NCI-H2107 treated with DMSO at 0.1 percent for 48 hours (cell line): ENCODE measurements around the gene C8G.

Source experiments
- DNase-seq: peaks from one replicate; lab custom pipeline; 2025; ENCODE audit not compliant: unreplicated experiment; lab: John Stamatoyannopoulos, UW

The C8G gene

DNA sequence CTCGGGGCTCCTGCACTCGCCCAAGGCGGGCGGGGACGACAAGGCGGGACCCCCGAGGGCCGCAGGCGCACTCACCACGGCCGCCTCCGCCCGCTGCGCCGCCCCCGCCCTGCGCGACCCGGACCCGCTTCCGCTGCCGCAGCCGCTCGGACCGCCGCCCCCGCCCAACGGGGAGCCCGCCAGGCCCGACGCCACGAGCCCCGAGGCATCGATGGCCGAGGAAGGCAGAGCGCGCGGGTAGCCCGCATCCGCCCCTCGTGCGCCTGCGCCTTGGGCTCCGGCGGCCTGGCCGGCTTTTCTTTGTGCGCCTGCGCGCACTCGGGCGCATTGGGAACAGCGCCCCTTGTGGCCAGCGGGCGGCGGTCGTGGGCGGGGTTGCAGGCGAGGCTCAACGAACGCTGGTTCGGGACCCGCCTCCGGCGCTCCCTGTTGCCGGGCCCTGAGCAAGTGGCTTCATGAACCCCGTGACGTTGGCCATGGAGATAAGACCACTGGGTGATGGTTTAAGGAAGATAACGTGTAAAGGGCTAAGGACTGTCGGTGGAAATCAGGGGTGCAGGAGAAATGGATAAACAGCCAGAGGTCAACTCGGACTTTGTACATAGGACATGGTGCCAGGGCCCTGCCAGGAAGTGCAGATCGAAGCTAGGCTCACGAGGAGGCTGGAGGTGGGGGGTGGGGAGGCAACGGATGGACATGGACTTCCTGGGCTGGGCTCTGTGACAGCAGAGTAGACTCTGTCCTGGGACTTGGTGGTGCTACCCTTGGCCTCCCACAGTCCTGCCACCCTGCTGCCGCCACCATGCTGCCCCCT is at the start of gene C8G, which contains the start of gene FBXW5:
C8G (plus strand) TSS at position 725 of the 814 bp plus-strand sequence; CDS start at position 803, 78 bp downstream.
FBXW5 (minus strand) TSS at position 220 of the 814 bp plus-strand sequence. CDS start 655 bp downstream, outside the sequence.
- peak; percentile 65 for DNase-seq

DNA sequence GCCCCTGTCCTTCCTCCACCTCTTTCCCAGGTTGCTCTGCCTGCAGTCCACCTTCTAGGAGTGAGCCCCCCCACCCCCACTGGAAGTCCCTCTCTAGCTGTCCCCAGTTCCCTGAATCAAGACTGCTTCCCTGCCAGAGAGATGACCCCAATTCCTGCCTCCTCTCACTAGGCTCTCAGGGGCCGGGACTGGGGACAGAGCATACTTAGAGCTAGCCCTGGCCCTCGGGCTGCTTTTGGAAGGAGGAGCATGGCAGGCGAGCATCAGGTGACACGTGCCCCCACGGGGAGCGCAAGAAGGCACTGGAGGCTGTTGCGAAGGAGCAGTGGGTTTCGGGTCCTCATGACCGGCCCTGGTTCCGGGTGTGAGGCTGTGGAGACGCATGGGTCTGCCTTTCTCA is 49.0 kb upstream of the C8G start:
- no peak for DNase-seq

DNA sequence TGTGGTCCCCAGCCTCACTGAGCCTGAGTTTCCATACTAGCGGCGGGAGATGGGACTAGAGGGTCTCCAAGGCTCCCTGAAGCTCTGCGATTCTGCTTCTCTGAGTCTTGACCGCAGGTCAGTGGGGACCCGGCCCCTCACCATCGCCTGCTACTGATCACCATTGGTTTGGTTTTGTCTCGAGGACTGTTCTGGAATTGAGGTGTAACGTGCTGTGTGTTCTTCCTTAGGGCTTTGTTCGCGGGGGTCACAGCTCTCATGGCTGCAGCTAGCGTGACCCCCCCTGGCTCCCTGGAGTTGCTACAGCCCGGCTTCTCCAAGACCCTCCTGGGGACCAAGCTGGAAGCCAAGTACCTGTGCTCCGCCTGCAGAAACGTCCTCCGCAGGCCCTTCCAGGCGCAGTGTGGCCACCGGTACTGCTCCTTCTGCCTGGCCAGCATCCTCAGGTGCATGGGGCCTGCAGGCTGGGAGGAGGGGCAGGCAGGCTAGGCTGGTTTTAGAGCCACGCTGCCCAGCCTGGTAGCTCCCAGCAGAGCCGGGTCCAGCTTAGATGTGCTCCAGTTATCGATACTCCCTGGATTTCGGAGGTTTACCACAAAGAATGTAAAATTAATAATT is 46.5 kb upstream of the C8G start:
- no peak for DNase-seq

DNA sequence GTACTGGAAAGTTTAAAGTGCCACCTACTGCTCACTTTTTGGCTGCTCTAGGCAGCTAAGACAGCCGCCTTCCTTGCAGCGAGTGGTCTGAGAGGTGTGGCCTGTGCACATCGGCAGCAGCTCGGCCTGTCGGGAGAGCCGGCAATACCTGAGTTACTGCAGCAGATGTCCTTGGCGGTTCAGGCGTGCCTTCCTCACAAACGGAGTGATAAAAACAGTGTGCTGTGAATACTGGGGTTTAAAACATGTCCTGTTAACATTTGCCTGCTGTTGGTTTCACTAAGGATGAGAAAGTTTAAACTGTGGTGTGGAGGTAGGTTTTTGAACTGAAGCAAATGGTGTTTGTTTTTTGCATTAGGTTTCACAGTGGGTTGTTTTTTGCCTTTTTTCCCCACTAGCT is 45.8 kb upstream of the C8G start:
- DNase-seq = no peak

DNA sequence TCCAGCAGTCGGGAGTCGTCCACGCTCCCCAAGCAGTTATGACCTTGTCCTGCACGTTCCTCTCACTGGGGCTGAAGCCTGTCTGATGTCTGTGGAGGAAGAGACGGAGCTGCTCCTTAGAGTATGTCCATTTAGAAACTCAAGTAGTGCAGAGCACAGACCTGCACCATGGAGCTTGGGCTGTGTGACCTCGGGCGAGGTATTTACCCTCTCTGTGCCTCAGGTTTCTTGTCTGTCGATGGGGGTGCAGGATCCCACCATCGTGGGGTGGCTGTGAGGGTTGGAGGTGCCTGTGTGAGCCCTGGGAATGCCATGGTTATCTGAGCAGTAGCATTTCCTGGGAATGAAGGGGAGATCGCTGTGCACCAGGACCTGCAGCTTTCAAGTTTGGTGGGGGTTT is 44.5 kb upstream of the C8G start:
- DNase-seq = no peak

DNA sequence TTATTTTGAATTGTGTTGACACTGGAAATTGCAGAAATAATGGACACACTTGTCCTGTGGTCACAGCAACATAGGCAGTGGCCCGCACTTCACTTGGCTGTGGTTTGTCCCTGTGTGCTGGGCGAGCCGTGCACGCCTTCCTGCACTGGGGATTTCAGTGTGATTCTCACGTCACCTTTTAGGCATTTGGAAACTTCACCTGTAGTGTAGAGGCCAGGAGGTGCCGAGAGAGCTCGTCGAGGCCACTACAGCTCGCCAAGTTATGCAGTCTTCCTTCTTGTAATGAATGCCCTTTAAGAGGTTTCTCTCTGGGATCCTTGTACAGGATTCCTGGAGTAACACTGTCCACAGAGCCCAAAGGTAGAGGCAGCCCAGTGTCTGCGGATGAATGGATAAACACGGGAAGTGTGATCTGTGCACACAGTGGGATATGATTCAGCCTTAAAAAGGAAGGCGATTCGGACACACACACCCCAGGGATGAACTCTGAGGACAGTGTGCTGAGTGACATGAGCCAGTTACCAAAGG is 44.0 kb upstream of the C8G start:
- no peak for DNase-seq

DNA sequence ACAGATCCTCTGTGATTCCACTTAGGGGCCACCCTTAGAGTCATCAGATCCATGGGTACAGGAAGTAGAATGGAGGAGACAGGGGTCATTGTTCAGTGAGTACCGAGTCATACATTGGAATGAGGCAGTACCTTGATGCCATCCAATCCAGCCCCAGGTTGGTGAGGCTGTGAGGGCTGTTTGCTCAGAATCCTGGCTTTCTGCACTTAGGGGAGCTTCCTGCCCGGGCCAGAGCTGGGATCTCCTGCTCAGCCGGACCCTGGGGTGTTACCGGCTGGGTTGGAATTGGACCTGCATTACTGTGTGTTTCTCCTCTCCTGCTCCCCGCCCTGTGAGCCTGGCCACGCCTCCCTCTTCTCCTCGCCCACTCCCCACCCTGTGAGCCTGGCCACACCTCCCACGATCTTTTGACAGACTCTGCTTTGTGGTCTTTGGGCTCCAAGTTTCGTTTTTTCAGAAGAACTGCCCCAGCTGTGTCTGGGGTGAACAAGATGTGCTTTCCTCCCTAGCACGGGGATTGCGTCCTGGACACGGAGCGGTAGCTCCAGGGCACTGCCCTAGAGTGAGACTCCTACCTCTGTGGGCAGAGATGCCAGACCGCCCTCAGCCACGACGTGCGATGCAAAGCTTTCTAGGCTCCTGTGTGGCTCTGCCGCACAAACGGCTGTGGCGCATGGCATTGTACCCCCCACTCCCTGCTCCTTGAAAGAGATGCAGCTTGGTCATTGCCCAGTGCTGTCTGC is 43.4 kb upstream of the C8G start:
- no peak for DNase-seq

DNA sequence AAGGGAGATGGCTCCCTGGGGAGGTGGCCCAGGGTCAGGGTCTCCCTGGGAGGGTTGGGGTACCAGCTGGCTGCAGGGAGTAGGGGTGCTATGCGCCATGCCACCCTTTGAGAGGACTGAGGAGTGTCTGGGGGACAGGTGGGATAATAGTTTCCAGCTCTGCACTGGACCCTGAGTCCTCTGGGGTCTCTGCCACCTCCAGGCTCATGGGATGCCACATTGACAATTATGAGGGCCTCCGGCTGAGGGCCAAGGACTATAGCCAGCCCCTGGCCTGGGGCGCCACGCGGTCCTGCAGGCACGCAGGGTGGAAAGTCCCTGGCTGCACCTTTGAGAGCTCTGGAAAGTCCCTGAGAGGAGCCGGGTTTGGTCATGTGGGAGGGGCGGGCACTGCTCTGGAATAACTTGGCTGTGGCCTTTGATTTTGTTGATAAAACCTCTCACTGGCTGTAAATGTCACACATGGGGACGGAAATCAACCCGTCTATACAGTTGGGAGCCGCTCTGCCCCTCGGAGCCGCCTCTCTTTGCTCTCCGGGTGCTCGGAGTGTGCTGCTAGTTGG is 42.7 kb upstream of the C8G start:
- DNase-seq = no peak

DNA sequence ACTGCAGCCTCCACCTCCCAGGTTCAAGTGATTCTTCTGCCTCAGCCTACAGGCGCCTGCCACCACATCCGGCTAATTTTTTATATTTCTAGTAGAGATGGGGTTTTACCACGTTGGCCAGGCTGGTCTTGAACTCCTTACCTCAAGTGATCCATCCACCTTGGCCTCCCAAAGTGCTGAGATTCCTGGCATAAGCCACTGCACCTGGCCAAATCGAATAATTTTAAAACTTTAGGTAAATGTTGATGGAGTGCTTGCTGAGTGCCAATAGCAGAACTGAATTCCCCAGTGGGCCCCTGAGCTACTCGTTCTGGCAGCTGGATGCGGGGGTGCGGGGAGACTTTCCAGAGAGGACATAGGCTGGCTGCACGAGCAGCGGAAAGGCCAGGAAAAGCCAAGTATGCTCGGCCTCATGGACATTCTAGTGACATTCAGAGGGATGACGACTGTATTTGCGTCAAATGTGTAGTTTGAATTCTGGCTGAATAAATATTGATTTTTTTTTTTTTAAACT is 41.9 kb upstream of the C8G start:
- no peak for DNase-seq

DNA sequence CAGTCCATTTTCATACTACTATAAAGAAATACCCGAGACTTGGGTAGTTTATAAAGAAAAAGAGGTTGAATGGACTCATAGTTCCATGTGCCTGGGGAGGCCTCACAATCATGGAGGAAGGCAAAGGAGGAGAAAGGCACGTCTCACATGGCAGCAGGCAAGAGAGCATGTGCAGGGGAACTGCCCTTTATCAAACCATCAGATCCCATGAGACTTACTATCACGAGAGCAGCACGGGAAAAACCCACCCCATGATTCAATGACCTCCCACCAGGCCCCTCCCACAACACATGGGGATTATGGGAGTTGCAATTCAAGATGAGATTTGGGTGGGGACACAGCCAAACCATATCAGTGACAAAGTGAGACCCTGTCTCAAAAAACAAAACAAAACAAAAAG is 38.8 kb upstream of the C8G start:
- DNase-seq = no peak

DNA sequence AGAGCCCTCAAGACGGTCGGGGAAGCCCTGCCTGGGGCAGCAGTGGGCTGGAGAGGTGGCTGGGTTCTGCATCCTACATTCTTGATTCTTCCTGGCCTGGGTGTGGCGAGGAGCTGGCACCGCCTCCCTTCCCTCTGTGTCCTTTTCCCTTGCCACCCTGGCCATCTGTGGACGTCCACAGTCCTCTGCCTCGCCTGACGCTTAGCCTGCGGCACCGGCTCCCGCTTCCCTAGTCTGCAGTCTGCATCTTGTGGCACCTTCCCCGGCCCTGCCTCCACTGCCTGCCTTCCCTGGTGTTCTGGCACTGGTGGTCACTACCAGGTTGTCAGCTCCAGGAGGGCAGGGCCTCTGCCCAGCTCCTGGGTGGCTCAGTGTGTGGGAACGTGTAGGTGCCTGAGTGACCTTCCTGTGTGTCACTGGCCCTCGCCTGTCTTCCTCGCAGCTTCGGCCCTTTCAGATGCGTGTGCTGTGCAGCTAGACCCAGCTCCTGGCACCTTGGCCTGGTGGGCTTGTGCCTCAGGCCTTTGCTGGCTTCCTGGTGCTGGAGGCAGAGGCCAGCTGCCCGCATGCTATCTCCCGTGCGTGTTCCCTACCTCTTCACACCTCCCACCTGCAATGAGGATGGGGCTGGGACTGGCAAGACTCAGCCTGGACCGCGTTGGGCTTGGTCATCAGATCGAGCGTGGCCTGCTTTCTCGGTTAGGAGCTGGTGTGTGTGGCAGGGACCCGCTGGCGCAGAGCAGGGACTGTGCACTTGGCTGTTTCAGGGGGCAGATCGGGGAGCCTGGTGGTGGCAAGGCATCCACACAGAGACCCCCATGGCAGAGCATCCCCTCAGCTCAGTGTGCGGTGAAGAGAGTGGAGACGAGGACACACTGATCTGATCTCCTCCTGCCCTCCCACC is 37.8 kb upstream of the C8G start:
- no peak for DNase-seq

DNA sequence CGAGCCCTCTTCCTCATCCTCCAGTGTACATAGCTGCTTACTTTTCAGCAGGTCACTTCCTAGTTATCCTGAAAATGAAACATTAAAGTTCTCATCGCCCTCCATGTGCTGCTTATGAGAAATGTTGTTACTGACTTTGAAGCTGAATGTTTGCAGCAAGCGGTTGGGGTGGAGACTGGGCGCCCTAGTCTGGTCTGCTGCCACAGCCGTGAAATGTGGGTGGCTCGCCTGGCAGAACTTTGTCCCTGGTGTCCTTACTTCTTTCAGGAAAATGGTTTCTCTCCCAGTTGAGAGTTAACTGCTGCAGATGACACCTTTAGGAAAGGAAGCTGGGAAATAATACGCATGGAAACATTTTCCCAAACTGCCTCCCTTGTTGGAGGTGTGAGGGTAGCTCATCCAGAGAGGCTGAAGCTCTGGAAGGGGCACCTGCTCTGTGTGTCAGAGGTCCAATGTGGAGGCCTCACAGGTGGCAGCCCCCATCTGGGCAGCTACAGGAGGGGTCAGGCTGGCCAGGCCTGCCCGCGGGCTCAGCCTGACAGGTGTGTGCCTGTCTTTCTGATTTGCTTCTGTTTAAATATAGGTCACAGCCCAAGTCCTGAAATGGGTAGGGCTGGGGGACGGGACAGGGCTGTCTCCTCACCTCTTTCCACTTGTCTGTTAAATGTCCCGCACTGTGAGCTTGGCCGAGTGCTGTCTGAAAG is 34.7 kb upstream of the C8G start:
- no peak for DNase-seq

DNA sequence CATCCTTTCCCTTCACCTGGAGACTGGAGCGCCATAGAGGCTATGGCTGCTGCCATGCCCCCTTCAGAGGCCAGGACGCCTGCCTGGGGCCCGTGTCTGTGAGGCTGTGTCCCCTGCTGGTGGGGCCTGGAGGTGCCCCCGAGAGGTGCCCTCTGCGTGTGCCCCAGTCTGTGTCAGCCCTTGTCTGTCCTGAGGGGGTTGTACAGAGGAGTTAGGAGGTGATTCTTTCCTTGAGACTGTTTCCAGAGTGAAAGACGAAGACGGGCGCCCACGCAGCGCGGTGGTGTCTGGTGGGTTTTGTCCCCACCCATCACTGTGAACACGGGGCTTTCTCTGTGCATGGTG is 34.2 kb upstream of the C8G start:
- no peak for DNase-seq

DNA sequence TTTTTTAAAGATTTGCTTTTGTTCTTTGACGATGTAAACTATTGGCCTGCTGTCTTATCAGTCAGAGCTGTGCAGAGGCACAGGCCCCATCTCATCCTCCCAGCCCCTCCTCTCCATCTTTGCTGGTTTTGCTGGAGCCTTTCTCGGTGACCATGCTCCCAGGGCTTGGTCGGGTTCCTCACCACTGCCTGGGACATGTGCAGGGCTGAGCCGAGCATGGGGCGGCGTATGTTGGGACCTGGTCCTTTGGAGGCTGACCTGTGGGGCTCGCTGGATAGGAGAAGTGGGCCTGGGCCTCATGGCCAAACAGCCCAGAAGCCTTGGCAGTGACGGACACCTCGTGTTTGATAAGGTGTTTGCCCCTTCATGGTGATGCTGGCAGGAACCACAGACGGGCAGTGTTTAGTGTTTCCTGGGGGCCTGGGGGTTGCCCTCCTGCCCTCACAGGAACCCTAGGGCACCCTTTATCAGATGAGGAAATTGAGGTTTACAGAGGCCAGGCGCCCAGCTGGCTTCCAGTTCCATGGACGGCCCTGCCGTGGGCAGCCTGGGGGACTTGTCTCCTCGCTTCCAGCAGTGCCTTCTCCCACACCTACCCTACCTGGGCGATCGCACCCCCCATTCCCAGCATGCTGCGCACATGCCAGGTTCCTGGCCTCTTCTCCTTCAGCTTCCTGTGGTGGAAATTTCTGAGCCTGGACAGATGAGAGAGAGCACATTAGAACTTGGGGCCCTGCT is 31.2 kb upstream of the C8G start:
- no peak for DNase-seq

DNA sequence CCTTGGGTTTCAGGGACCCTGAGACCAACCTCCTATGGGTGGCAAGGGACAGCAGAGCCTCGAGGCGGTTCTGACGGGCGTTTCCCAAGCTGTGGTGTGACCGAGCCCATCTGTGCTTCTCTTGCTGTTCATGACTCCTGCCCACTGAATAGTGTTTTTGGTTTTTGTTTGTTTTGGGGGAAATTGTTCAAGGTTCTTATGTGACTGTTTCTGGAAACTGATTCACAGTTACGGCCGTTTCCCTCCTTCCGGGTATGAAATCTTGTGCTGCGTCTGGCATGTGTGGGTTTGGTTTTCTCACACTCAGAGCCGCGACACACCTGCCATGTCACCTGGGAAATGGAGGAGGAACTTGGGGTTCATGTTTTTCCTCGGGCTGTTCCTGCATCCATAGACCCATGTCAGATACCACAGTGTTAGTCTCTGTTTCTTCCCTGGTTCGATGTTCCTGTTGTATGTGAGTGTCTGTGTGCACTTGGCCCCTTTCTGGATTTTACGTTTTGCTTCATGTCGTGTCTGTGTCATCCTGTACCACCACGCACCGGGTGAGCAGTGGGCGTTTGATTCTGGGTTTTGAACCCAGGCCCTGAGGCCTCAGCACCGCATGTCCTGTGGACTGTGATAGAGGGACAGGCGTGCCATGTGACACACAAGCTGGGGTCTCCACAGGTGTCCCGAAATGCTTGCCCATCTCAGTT is 29.3 kb upstream of the C8G start:
- DNase-seq = no peak

DNA sequence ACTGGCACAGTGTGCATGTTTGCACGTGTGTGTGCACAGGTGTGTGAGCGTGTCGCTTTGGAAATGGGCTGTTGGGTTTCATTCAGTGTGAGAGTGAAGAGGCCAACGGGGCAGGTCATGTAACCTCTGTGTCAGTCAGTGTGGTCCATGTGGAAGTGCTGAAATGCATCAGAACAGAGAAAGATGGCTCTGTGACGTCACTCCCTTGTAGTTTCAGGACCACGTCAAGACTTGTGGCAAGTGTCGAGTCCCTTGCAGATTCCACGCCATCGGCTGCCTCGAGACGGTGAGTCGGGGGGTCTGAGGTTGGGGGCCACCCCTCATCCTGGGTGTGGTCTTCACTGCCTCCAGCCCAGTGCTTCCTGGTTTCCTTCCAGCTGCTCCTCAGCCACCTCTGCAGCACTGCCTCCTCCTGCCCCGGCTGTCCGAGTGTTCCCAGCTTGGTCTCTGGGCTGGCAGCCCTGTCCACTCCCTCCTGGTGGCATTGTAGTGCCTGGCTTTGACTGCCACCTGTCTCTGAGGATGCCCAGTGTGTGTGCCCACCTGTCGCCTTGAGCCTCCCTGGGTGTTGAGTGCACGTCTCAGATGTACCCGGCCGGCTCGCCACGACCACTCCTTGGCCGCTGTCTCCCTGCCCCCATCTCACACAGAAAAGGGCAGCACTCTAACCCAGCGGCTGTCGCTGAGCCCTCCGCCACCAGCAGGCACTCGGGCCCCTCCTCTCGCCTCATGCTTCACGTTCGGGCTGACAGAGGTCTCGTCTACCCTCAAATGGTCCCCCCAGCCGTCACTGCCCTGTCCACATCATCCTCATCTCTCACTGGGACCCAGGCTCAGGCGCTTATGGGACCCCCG is 28.5 kb upstream of the C8G start:
- no peak for DNase-seq

DNA sequence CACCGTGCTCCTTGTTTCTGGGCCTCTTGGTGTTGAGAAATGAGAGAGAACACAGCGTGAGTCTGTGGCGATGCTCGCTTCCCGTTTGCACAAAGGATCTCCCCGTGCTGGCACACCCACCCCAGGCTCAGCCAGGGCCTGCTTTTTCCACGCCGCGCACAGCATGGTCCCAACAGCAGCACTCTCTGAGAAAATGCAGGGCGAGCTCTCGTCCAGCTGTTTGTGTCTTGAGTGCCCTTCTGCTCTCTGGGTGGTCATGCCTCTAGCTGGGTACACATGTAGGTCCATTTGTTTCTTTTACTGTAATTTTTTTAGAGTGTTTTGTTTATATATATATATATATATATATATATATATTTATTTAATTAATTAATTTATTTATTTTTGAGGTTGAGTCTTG is 27.1 kb upstream of the C8G start:
- DNase-seq = no peak
